Suprapubic skin (tissue), 4 donors: ENCODE measurements around the gene RBPJ. TPM values are rescaled to one million over a fixed set of nuclear protein-coding genes. Genes with fewer than 3 reads are reported as not detected.

Experiments
- DNase-seq, 2 donors: peaks; one replicate each; pipeline ENCODE4 v3.0.0-alpha.2; 2019; ENCODE audit warnings: low spot score in 2 of 2
- H3K27ac ChIP-seq: fragments of 200-600 bp; sonication (generic); one replicate; pipeline ENCODE4 v1.5.1; 2019
- H3K27me3 ChIP-seq: fragments of 200-600 bp; sonication (generic); one replicate; pipeline ENCODE4 v1.5.1; 2019
- H3K36me3 ChIP-seq: fragments of 200-600 bp; sonication (generic); one replicate; pipeline ENCODE4 v1.5.1; 2019
- H3K4me1 ChIP-seq: fragments of 200-600 bp; sonication (generic); one replicate; pipeline ENCODE4 v1.5.1; 2019
- H3K4me3 ChIP-seq: fragments of 200-600 bp; sonication (generic); one replicate; pipeline ENCODE4 v1.5.1; 2019; ENCODE audit warnings: mild to moderate bottlenecking
- H3K9me3 ChIP-seq: fragments of 200-600 bp; sonication (generic); one replicate; pipeline ENCODE4 v1.5.1; 2019
- EP300 ChIP-seq: sonication (generic); formaldehyde crosslinking; IDR thresholded peaks from one replicate; pipeline ENCODE4 v1.6.1; 2017; ENCODE audit warnings: antibody characterized with exemption
- POLR2A ChIP-seq, 2 donors: fragments of 450-650 bp; IDR thresholded peaks; one replicate each; pipeline ENCODE4 v1.6.1; 2017; ENCODE audit warnings: antibody characterized with exemption in 2 of 2, mild to moderate bottlenecking in 2 of 2, moderate library complexity in 2 of 2
- POLR2AphosphoS5 ChIP-seq, 3 donors: sonication (generic); formaldehyde crosslinking; IDR thresholded peaks; one replicate each; pipeline ENCODE4 v1.6.1; 2017; ENCODE audit warnings: antibody characterized with exemption in 3 of 3
- WGBS: methylation state at CpG from one replicate; pipeline ENCODE4 v1.1.5; 2018; 5-methylcytosine and 5-hydroxymethylcytosine counted together
- total RNA-seq, 4 donors: library from RNA; depleted of rRNA; stranded (reverse); fragments of >200 nt; gene quantifications; one replicate each; pipeline ENCODE4 v1.1.0, GENCODE V29; 2016
- TF ChIP-seq, protein P1 (sequence below), 2 donors: fragments of 200-600 bp in 1 of 2; fragments of 450-650 bp in 1 of 2; sonication (generic) in 1 of 2; IDR thresholded peaks; one replicate each; pipeline ENCODE4 v1.5.1; 2016 to 2019; ENCODE audit warnings: antibody characterized with exemption in 2 of 2, mild to moderate bottlenecking in 1 of 2, moderate library complexity in 1 of 2

RBPJ gene
- total RNA-seq = 100 to 1,000 TPM in 1 of 4 donors, 10 to 100 TPM in 3; 33.4 to 104 (median 46.1) TPM

DNA sequence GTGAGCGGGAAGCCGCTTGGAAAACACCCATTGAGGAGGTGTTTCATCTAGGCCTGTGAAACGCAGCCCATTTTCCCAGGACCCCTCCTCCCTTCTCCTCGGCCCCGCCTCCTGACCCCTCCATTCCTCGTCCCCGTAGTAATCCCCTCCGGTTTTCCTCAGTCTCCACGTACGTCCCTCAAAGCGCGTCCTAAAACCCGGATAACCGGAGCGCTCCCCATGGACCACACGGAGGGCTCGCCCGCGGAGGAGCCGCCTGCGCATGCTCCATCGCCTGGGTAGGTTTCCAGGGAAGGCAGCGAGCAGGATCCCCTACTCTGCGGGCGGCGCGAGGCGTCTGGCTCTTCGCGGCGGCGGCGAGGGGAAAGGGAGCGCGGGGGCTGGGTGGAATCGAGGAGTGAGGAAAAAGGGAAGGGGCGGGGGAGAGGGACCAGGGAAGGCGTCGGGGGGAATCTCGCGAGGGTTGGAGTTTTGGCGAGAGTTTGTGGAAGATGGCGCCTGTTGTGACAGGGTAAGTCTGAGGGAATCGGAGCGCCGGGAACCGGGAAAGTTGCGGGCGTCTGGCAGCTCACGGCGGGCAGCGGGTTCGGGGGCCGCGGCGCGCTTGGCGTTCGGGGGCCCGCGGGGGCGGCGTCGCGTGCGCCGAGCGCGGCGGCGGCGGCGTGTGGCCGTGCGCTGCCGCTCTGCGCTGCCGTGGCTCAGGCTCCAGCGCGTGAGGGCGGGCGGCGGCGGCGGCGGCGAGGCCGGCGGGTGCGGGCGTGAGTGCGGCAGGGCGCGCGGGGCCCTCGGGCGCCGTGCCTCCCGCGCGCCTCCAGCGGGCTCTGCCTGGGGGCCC lies at the start of gene RBPJ:
Gene RBPJ, plus strand, starts transcription at position 477 of the 835 bp plus-strand sequence. Its CDS starts 15 bp downstream, at position 492.
- no peaks in the 10 kb centered on the region for H3K36me3 ChIP-seq
- WGBS = 1% methylated on average over 58 of the region's 102 CpGs
- peak within 1 kb of the TSS; percentile 96 for H3K27ac ChIP-seq
- TF ChIP-seq EP300 (no peak), POLR2AphosphoS5 (IDR thresholded peaks at IDR 0.05) (peak in 2 of 3 donors; percentile 51 to 52), POLR2A (IDR thresholded peaks at IDR 0.05) (peak in 1 of 2 donors; percentile 45)
- TF ChIP-seq, protein P1, sequence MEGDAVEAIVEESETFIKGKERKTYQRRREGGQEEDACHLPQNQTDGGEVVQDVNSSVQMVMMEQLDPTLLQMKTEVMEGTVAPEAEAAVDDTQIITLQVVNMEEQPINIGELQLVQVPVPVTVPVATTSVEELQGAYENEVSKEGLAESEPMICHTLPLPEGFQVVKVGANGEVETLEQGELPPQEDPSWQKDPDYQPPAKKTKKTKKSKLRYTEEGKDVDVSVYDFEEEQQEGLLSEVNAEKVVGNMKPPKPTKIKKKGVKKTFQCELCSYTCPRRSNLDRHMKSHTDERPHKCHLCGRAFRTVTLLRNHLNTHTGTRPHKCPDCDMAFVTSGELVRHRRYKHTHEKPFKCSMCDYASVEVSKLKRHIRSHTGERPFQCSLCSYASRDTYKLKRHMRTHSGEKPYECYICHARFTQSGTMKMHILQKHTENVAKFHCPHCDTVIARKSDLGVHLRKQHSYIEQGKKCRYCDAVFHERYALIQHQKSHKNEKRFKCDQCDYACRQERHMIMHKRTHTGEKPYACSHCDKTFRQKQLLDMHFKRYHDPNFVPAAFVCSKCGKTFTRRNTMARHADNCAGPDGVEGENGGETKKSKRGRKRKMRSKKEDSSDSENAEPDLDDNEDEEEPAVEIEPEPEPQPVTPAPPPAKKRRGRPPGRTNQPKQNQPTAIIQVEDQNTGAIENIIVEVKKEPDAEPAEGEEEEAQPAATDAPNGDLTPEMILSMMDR (IDR thresholded peaks at IDR 0.05) = no peak
- H3K9me3 ChIP-seq = no peaks in the 10 kb centered on the region
- peak within 1 kb of the TSS; percentile 60 for H3K4me3 ChIP-seq
- DNase-seq = peak; percentile 94 to 96
- peaks cover 39% of the 10 kb centered on the region for H3K4me1 ChIP-seq
- no peaks in the 10 kb centered on the region for H3K27me3 ChIP-seq

DNA sequence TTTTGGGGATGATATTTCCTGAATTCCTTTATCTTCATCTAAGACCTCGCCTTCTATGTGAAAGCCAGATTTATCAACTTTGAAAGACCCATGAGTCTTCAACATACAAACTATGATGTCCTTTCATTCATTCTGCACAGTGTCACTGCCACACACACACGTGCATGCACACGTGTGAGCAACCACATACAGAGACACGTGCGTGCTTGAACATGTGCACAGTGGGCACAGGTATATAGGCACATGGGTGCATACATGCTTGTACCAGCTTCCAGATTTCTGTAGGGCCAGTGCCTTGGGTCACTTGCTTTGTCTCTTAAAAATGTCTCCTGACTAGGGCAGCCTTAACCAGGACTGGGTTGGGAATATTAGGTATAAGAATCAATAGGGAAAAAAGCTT lies 49.1 kb upstream of the RBPJ start:
- peaks cover 10% of the 10 kb centered on the region for H3K4me1 ChIP-seq
- TF ChIP-seq EP300 (no peak), POLR2A (IDR thresholded peaks at IDR 0.05) (no peak), POLR2AphosphoS5 (IDR thresholded peaks at IDR 0.05) (no peak)
- TF ChIP-seq, protein P1 (IDR thresholded peaks at IDR 0.05) = no peak
- WGBS = 90% methylated on average over 5 of the region's 5 CpGs
- H3K9me3 ChIP-seq = no peaks in the 10 kb centered on the region
- DNase-seq = no peak
- no peaks in the 10 kb centered on the region for H3K36me3 ChIP-seq
- no peaks in the 10 kb centered on the region for H3K27me3 ChIP-seq
- H3K27ac ChIP-seq = no peak overlapping the region
- H3K4me3 ChIP-seq = no peak overlapping the region

DNA sequence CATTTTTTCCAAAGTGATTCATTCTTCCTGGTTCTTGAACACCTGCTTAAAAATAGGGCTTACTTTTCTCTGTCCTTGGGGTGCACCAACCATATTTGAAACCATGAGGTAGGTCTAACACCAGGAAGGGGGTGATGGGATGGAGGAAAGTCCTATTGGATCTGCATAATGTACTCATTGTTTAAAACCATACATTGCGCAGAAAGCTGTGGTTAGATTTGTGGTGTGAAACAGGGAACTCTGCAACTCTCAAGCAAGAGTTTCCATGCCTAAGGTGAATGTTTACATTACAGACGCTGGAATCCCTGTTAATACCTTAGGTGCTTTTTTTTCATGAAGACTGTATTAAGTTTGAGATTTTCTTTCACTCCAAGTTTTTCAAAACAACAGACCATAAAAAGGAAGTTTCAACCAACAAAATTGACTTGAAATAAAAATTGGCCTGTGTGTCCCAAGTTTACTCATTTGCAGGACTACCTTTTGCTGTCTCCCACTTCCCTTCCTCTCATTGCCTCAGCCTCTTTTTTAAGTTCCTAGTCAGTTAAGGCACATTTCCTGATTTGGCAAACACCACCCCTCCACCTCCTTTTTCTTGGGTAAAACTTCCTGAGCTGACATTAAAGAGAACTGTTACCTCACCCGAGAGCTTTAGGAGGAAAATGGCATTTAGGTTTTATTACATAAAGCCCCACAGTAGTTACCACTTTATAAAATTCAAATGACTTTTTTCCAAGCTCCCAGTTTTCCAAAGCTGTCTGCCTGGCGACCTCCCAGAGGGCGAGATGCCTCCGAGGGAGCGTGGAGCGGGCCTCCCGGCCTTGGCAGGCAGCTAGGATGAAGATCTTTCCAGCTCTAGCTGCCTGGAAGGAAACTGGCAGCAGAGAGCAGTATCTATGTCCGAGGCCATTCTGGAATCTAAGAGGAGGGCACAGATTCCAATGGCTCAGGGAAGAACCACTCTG lies 47.9 kb upstream of the RBPJ start:
- TF ChIP-seq EP300 (no peak), POLR2A (IDR thresholded peaks at IDR 0.05) (no peak), POLR2AphosphoS5 (IDR thresholded peaks at IDR 0.05) (no peak)
- TF ChIP-seq, protein P1 (IDR thresholded peaks at IDR 0.05) = no peak
- Histone ChIP-seq H3K4me3 (no peak overlapping the region), H3K4me1 (peaks cover 4% of the 10 kb centered on the region), H3K36me3 (no peaks in the 10 kb centered on the region), H3K27ac (no peak overlapping the region), H3K27me3 (no peaks in the 10 kb centered on the region), H3K9me3 (no peaks in the 10 kb centered on the region)
- no peak for DNase-seq
- WGBS = 33% methylated on average over 10 of the region's 10 CpGs

DNA sequence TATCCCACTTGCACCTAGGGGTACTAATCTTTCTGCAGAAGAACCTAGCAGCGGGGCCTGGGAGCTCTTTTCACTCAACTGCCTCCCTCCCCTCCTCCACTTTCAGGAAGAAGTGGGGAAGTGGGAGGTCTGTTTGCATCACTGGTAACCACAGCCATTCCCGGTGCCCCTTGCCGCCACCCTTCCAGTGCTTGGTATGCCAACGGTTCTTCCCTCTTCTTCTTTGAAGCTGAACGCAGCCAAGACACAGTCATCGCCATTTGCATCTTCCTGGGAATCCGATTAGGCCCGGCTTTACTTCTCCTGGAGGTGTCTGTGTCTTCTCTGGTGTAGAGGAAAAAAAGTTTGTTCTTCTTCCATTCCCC lies 47.2 kb upstream of the RBPJ start:
- WGBS = 57% methylated on average over 8 of the region's 8 CpGs
- DNase-seq = no peak
- Histone ChIP-seq H3K4me1 (peaks cover 4% of the 10 kb centered on the region), H3K27me3 (no peaks in the 10 kb centered on the region), H3K36me3 (no peaks in the 10 kb centered on the region), H3K27ac (no peak overlapping the region), H3K9me3 (no peaks in the 10 kb centered on the region), H3K4me3 (no peak overlapping the region)
- TF ChIP-seq EP300 = no peak
- TF ChIP-seq, protein P1 (IDR thresholded peaks at IDR 0.05) = no peak

DNA sequence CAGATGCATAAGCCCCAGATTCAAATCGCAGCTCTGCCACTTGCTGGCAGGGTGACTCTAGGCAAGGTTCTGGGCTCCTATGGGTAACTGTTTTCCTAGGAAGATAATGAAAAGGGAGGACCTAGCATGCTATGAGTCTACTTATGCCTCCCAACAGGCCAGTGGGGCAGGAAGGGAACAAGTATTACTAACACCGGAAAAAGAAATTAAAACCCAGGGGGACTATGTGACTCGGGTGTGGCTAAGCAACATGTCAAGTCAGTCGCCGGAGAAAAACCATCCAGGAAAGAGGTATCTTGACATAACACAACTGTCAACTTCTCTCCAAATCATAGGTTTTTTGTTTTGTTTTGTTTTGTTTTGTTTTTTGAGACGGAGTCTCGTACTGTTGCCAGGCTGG lies 45.5 kb upstream of the RBPJ start:
- WGBS = 80% methylated on average over 7 of the region's 7 CpGs
- H3K4me3 ChIP-seq = no peak overlapping the region
- no peak for DNase-seq
- H3K27me3 ChIP-seq = no peaks in the 10 kb centered on the region
- peaks cover 4% of the 10 kb centered on the region for H3K4me1 ChIP-seq
- no peak for TF ChIP-seq POLR2A (IDR thresholded peaks at IDR 0.05)
- TF ChIP-seq, protein P1 (IDR thresholded peaks at IDR 0.05) = no peak
- TF ChIP-seq POLR2AphosphoS5 (IDR thresholded peaks at IDR 0.05) = no peak
- TF ChIP-seq EP300 = no peak
- no peaks in the 10 kb centered on the region for H3K36me3 ChIP-seq
- no peaks in the 10 kb centered on the region for H3K9me3 ChIP-seq
- H3K27ac ChIP-seq = no peak overlapping the region
